Gastrocnemius medialis (tissue), 4 donors: ENCODE results near the gene NDUFB2. TPM values are rescaled to one million over a fixed set of nuclear protein-coding genes. Genes with fewer than 3 reads are reported as not detected.
A peak's percentile ranks its signal among the peaks of the same experiment; 100 is the strongest.

ENCODE experiments used
- ATAC-seq, 2 donors: fragments of 150-250 bp; one replicate each; pipeline ENCODE4 v1.9.1; 2016
- DNase-seq, 2 donors: peaks; one replicate each; pipeline ENCODE4 v3.0.0-alpha.2; 2019
- H3K27ac ChIP-seq, 4 donors: fragments of 200-600 bp; sonication (generic); 1 replicate in 1 of 4; 2 replicates in 3 of 4; pipeline ENCODE4 v1.5.1; 2016 to 2018; ENCODE audit warnings: mild to moderate bottlenecking in 2 of 4, moderate library complexity in 1 of 4
- H3K27me3 ChIP-seq, 3 donors: fragments of 200-600 bp; sonication (generic) in 2 of 3; 1 replicate in 1 of 3; 2 replicates in 2 of 3; pipeline versions ENCODE4 v1.5.1 to v1.6.0; 2016 to 2019; ENCODE audit warnings: mild to moderate bottlenecking in 1 of 3, moderate library complexity in 1 of 3
- H3K36me3 ChIP-seq, 2 donors: fragments of 200-600 bp; sonication (generic) in 1 of 2; one replicate each; pipeline ENCODE4 v1.5.1; 2017 to 2018
- H3K4me1 ChIP-seq, 2 donors: fragments of 200-600 bp; sonication (generic) in 1 of 2; one replicate each; pipeline ENCODE4 v1.5.1; 2016 to 2017; ENCODE audit warnings: mild to moderate bottlenecking in 2 of 2
- H3K4me3 ChIP-seq, 4 donors: fragments of 200-600 bp; sonication (generic) in 3 of 4; 1 replicate in 1 of 4; 2 replicates in 3 of 4; pipeline ENCODE4 v1.5.1; 2016 to 2019; ENCODE audit warnings: mild to moderate bottlenecking in 2 of 4
- H3K9me3 ChIP-seq, 3 donors: fragments of 200-600 bp; sonication (generic) in 2 of 3; 1 replicate in 1 of 3; 2 replicates in 2 of 3; pipeline ENCODE4 v1.5.1; 2016 to 2019
- CTCF ChIP-seq, 5 experiments: fragments of 450-650 bp in 3 of 5; fragments of 200-600 bp in 2 of 5; sonication (generic) in 2 of 5; IDR thresholded peaks in 4 of 5; conservative IDR thresholded peaks in 1 of 5; 1 replicate in 4 of 5; 2 replicates in 1 of 5; pipeline ENCODE4 v1.5.1; 2016 to 2019; ENCODE audit warnings: antibody characterized with exemption in 5 of 5, mild to moderate bottlenecking in 3 of 5, moderate library complexity in 3 of 5
- POLR2A ChIP-seq, 2 donors: fragments of 450-650 bp; IDR thresholded peaks; one replicate each; pipeline ENCODE4 v1.6.1; 2017; ENCODE audit warnings: antibody characterized with exemption in 2 of 2, mild to moderate bottlenecking in 2 of 2, moderate library complexity in 2 of 2
- in situ Hi-C, 4 donors: fragments of 200-750 bp; cut with MboI; loops; one replicate each; pipeline versions ENCODE4 v1.15.0 to v1.8.0; 2017; ENCODE audit warnings: low sequenced_read_pairs in 4 of 4
- intact Hi-C: fragments of 100-400 bp; cut with DNase I; formaldehyde crosslinking; loops from one replicate; pipeline ENCODE4 v1.15.1; 2023; ENCODE audit warnings: low total_unique reads
- total RNA-seq, 4 donors: library from RNA; depleted of rRNA; stranded (reverse); fragments of >200 nt; gene quantifications; one replicate each; pipeline versions ENCODE4 v1.1.0 to v1.2.3, GENCODE V29; 2016

The NDUFB2 gene
- total RNA-seq, 4 donors from 2014 or later: 449 to 793 (median 538) TPM

GRCh38 chr7:140671966-140672365 lies 24.5 kb upstream of the NDUFB2 start:
- Histone ChIP-seq H3K9me3 (no peaks in the 10 kb centered on the region), H3K4me3 (peak overlapping the region in 1 of 4 donors; percentile 89), H3K4me1 (peaks cover 16 to 26% of the 10 kb centered on the region in 2 donors), H3K27me3 (no peaks in the 10 kb centered on the region), H3K36me3 (no peaks in the 10 kb centered on the region), H3K27ac (no peak overlapping the region)
- in situ Hi-C loops (no loop called here), intact Hi-C loops (loop anchor here (1.0 to 10.0 kb wide), 4 partner anchors 16 to 863 kb away; partner anchors contain the start of gene NDUFB2)
- DNase-seq (no peak), ATAC-seq (no peak)
- TF ChIP-seq CTCF (IDR thresholded peaks at IDR 0.05 in 4 of 5, conservative IDR thresholded peaks at IDR 0.05 in 1 of 5) (no peak), POLR2A (IDR thresholded peaks at IDR 0.05) (no peak)

GRCh38 chr7:140672382-140673062 lies 24.0 kb upstream of the NDUFB2 start, which contains the start of gene ADCK2:
Gene ADCK2 (plus strand): TSS chr7:140672945. CDS start chr7:140673331, 386 bp downstream.
- Histone ChIP-seq H3K27ac (peak within 1 kb of the TSS; percentile 69 to 83 (median 76)), H3K4me1 (peaks cover 16 to 26% of the 10 kb centered on the region in 2 donors), H3K27me3 (no peaks in the 10 kb centered on the region), H3K4me3 (peak within 1 kb of the TSS; percentile 66 to 89 (median 75)), H3K9me3 (no peaks in the 10 kb centered on the region), H3K36me3 (no peaks in the 10 kb centered on the region)
- in situ Hi-C loops (no loop called here), intact Hi-C loops (loop anchor here (1.0 to 10.0 kb wide), 4 partner anchors 16 to 862 kb away; partner anchors contain the start of gene NDUFB2)
- ATAC-seq: peak; percentile 80 to 81
- DNase-seq: peak; percentile 22 to 43
- TF ChIP-seq CTCF (IDR thresholded peaks at IDR 0.05 in 4 of 5, conservative IDR thresholded peaks at IDR 0.05 in 1 of 5) (no peak), POLR2A (IDR thresholded peaks at IDR 0.05) (peak in 1 of 2 donors; percentile 44)

- DNase-seq (peak in 1 of 2 donors; percentile 31), ATAC-seq (peak; percentile 72 to 75)
- TF ChIP-seq CTCF (IDR thresholded peaks at IDR 0.05 in 4 of 5, conservative IDR thresholded peaks at IDR 0.05 in 1 of 5) (no peak), POLR2A (IDR thresholded peaks at IDR 0.05) (peak; percentile 18 to 45)
- H3K4me3 ChIP-seq: peak overlapping the region; percentile 66 to 89 (median 75)
- H3K27ac ChIP-seq: peak overlapping the region; percentile 69 to 83 (median 76)
- no peaks in the 10 kb centered on the region for H3K36me3 ChIP-seq
- in situ Hi-C loops (no loop called here), intact Hi-C loops (loop anchor here (2.0 to 10.0 kb wide), 3 partner anchors 24 to 862 kb away; partner anchors contain the start of gene NDUFB2)
- peaks cover 16 to 26% of the 10 kb centered on the region in 2 donors for H3K4me1 ChIP-seq
- no peaks in the 10 kb centered on the region for H3K27me3 ChIP-seq
- no peaks in the 10 kb centered on the region for H3K9me3 ChIP-seq
These were observed 23.3 kb upstream of the NDUFB2 start for GRCh38 chr7:140673063-140673773.

- DNase-seq: no peak
These were observed 22.7 kb upstream of the NDUFB2 start for GRCh38 chr7:140673774-140674155.

More at GRCh38 chr7:140673774-140674155, 22.7 kb upstream of the NDUFB2 start:
- TF ChIP-seq CTCF (IDR thresholded peaks at IDR 0.05 in 4 of 5, conservative IDR thresholded peaks at IDR 0.05 in 1 of 5): no peak
- TF ChIP-seq POLR2A (IDR thresholded peaks at IDR 0.05): no peak
- no peaks in the 10 kb centered on the region for H3K9me3 ChIP-seq
- no peaks in the 10 kb centered on the region for H3K27me3 ChIP-seq
- peak overlapping the region; percentile 69 to 83 (median 76) for H3K27ac ChIP-seq
- H3K4me1 ChIP-seq: peaks cover 16 to 26% of the 10 kb centered on the region in 2 donors
- in situ Hi-C loops (no loop called here), intact Hi-C loops (loop anchor here (2.0 to 10.0 kb wide), 3 partner anchors 23 to 861 kb away; partner anchors contain the start of gene NDUFB2)
- H3K36me3 ChIP-seq: peaks cover 0 to 1% of the 10 kb centered on the region in 2 donors
- peak overlapping the region; percentile 66 to 89 (median 75) for H3K4me3 ChIP-seq
- ATAC-seq: no peak
